COLO668 (cell line): ENCODE results near the gene GRIK4.
"Not testable (repeated sequence)": the region's sequence is repeated elsewhere in the genome, so short reads cannot be mapped to it uniquely, and the experiment has no call there.

Experiments
- DNase-seq: peaks from one replicate; lab custom pipeline; 2025; ENCODE audit not compliant: unreplicated experiment; lab: John Stamatoyannopoulos, UW

GRIK4 gene

GRCh38 chr11:121023848-121024751 is 512.6 kb downstream of the GRIK4 start, which contains the start of gene TBCEL:
Gene TBCEL, plus strand, starts transcription at chr11:121024102. Its CDS starts 21,589 bp downstream, at chr11:121045691.
- peak; percentile 91 for DNase-seq

- no peak for DNase-seq
Measured at GRCh38 chr11:121024989-121025388, 513.4 kb downstream of the GRIK4 start.

DNA sequence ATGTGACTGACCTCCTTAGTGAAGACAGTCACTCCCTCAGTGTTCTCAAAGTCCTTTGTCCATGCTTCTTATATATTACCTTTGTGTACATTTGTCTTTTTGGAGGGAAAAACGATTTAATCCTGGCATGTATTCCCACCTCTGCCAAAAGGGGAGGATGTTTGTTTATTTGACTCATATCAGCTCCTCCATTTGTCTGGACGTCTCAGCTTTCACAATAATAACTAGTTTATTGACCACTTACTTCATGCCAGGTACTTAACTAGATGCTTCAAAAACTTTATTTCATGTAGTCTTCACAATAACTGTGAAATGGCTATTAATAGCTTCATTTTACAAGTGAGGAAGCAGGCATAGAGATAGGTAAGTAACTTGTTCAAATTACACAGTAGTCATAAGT is 517.6 kb downstream of the GRIK4 start:
- DNase-seq, result no peak

GRCh38 chr11:121029813-121030445 is 518.4 kb downstream of the GRIK4 start:
- no peak for DNase-seq

DNA sequence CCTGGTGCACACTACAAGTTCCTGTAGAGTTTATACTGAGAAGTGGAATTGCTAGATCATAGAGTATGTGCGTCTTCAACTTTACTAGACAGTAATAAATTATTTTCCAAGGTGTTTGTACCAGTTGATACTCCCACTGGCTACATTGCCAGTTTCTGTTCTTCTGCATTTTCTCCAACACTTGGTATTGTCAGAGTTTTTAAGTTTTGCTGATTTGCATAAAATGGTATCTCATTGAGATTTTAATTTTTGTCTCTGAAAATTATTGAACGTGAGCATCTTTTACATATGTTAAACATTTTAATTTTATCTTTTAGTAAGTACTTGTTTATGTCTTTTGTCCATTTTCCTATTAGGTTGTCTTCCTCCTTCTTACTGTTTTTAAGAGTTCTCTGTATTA is 519.6 kb downstream of the GRIK4 start:
- DNase-seq, result no peak

- DNase-seq, result not testable (repeated sequence)
Measured at GRCh38 chr11:121031648-121032047, 520.1 kb downstream of the GRIK4 start.

DNA sequence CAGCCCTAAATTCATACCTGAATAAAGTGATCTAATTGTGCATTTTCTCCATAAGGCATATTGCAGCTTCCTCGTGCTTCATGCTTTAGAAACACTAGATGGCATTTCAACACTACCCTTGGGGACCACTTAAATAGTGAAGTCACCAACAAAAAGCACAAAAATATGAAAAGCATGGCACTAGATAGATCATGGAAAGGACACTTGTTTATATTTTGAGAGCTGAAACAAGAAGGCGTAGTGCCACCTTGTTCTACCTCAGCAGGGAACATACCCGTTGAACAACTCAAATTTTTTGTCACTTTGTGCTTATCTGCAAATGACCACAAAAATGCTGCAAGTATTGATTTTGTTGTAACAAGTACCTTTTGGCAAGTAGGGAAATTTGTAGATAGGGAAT is 521.0 kb downstream of the GRIK4 start:
- DNase-seq, result no peak

- no peak for DNase-seq
Measured at GRCh38 chr11:121033635-121034034, 522.1 kb downstream of the GRIK4 start.

- no peak for DNase-seq
Measured at GRCh38 chr11:121035169-121035755, 523.7 kb downstream of the GRIK4 start.

DNA sequence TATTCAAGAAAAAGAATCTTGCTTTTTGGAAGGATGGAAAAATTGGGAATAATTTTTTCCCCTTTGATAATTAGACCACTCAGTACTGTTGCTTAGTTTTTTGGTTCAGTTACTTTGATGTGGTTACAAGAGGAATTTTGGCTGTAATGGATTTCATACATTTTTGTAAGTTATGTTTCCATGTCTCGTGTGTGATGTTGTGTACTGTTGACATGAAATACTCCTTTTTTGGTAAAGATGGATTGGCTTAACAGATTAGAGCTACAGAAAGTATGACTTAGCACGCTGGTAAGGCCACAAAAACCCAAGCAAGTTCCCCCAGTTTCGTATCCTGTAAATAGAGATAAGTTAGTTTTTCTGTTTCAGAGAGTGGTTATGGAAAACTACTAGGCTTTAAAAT is 524.2 kb downstream of the GRIK4 start:
- no peak for DNase-seq

DNA sequence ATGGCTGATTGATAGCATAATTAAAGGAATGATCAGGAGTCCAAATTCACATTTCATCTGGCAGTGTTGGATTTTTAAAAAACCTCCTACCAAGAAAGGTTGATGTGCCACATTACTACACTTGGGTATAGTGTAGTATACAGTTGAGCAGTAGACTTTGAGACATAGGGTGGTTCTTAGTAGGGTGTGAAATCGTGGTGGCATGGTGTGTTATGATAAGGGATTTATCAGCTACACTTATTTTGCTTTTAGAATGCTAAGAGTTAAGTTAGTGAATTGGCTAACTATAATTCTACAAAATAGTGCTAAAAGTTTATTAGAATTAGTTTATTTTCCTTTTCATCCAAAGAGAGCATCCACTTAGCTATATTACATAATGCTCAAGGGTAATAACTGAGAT is 525.5 kb downstream of the GRIK4 start:
- no peak for DNase-seq
